Testis (tissue), 2 donors: ENCODE data around the gene HOMER2.

Experiments
- CTCF ChIP-seq, 3 experiments: fragments of 450-650 bp in 2 of 3; fragments of 200-600 bp in 1 of 3; sonication (generic) in 1 of 3; IDR thresholded peaks; one replicate each; pipeline ENCODE4 v1.5.1; 2016 to 2019; ENCODE audit warnings: antibody characterized with exemption in 3 of 3, mild to moderate bottlenecking in 2 of 3, moderate library complexity in 1 of 3
- POLR2A ChIP-seq: fragments of 450-650 bp; IDR thresholded peaks from one replicate; pipeline ENCODE4 v1.6.1; 2017; ENCODE audit warnings: antibody characterized with exemption, mild to moderate bottlenecking, moderate library complexity

GRCh38 chr15:82901114-82901805, 51.3 kb downstream of the HOMER2 start:
- TF ChIP-seq POLR2A: no peak
- TF ChIP-seq CTCF (IDR thresholded peaks at IDR 0.05): no peak
